ENCODE measurements around the gene NOL9. TPM values are rescaled to one million over a fixed set of nuclear protein-coding genes. Genes with fewer than 3 reads are reported as not detected.

Gene NOL9
- total RNA-seq, 3 donors from 2014 or later (not counting 1 experiment from before 2014, with no cell fraction given) = 40.7 to 53.3 (median 52.0) TPM

DNA sequence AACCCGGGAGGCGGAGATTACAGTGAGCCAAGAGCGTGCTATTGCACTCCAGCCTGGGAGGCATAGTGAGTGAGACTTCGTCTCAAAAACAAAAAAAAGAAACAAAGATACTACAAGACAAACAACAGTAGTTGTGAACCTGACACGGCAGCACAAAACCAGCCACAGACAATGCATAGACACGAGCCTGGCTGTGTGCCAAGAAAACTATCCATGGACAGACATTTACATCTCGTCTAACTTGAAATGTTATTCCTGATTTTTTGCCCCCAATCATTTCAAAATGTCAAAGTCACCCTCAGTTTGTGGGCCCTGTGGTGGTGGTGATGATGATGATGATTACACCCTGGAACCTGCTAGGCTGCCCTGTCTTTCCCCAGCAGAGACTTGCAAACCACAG, 42.0 kb upstream of the NOL9 start:
- H3K4me1 ChIP-seq (ENCODE audit: control insufficient read depth, insufficient read depth, low read length) = peaks cover 53% of the 10 kb centered on the region
- no peak overlapping the region for H3K4me3 ChIP-seq (ENCODE audit: low read length)
- no peaks in the 10 kb centered on the region for H3K9me3 ChIP-seq (ENCODE audit: control insufficient read depth, insufficient read depth, low read length)
- Mint-ChIP-seq H3K27ac (peak overlapping the region in 1 of 2 donors; percentile 27), H3K36me3 (no peaks in the 10 kb centered on the region), H3K9me3 (no peaks in the 10 kb centered on the region), H3K27me3 (ENCODE audit: low read depth in 2 of 2) (no peaks in the 10 kb centered on the region), H3K4me3 (no peak overlapping the region), H3K4me1 (peaks cover 47 to 55% of the 10 kb centered on the region in 2 donors)
- H3K36me3 ChIP-seq (ENCODE audit: control insufficient read depth, insufficient read depth, low read length) = peaks cover 50% of the 10 kb centered on the region
- no peak for ATAC-seq
- TF ChIP-seq CTCF (IDR thresholded peaks at IDR 0.05) = no peak
- no peak for DNase-seq
- WGBS (ENCODE audit: insufficient coverage) = 84% methylated on average over 7 of the region's 7 CpGs
- intact Hi-C loops (cut with micrococcal nuclease) = no loop called here
- no peaks in the 10 kb centered on the region for H3K27me3 ChIP-seq (ENCODE audit: control insufficient read depth, insufficient read depth, low read length)
- no peak overlapping the region for H3K27ac ChIP-seq (ENCODE audit: low read length)

- H3K4me3 Mint-ChIP-seq = no peak overlapping the region
- intact Hi-C loops (cut with micrococcal nuclease) = no loop called here
- WGBS (ENCODE audit: insufficient coverage) = 95% methylated on average over 11 of the region's 11 CpGs
- no peaks in the 10 kb centered on the region for H3K27me3 Mint-ChIP-seq (ENCODE audit: low read depth in 2 of 2)
- Histone ChIP-seq H3K27me3 (ENCODE audit: control insufficient read depth, insufficient read depth, low read length) (no peaks in the 10 kb centered on the region), H3K9me3 (ENCODE audit: control insufficient read depth, insufficient read depth, low read length) (no peaks in the 10 kb centered on the region), H3K27ac (ENCODE audit: low read length) (no peak overlapping the region), H3K4me1 (ENCODE audit: control insufficient read depth, insufficient read depth, low read length) (peaks cover 49% of the 10 kb centered on the region), H3K4me3 (ENCODE audit: low read length) (no peak overlapping the region), H3K36me3 (ENCODE audit: control insufficient read depth, insufficient read depth, low read length) (peaks cover 52% of the 10 kb centered on the region)
- peaks cover 44 to 55% of the 10 kb centered on the region in 2 donors for H3K4me1 Mint-ChIP-seq
- H3K27ac Mint-ChIP-seq = peak overlapping the region in 1 of 2 donors; percentile 27
- TF ChIP-seq CTCF (IDR thresholded peaks at IDR 0.05) = no peak
- no peaks in the 10 kb centered on the region for H3K9me3 Mint-ChIP-seq
- DNase-seq = no peak
- no peaks in the 10 kb centered on the region for H3K36me3 Mint-ChIP-seq
- no peak for ATAC-seq
Measured at GRCh38 chr1:6594977-6595740, 40.8 kb upstream of the NOL9 start.

GRCh38 chr1:6593810-6594209, 39.5 kb upstream of the NOL9 start:
- ATAC-seq = no peak
- H3K36me3 Mint-ChIP-seq = no peaks in the 10 kb centered on the region
- peaks cover 32 to 49% of the 10 kb centered on the region in 2 donors for H3K4me1 Mint-ChIP-seq

More at GRCh38 chr1:6593810-6594209, 39.5 kb upstream of the NOL9 start:
- H3K36me3 ChIP-seq (ENCODE audit: control insufficient read depth, insufficient read depth, low read length) = peaks cover 60% of the 10 kb centered on the region
- WGBS (ENCODE audit: insufficient coverage) = 97% methylated on average over 15 of the region's 15 CpGs
- H3K9me3 ChIP-seq (ENCODE audit: control insufficient read depth, insufficient read depth, low read length) = no peaks in the 10 kb centered on the region
- no peak for DNase-seq
- peaks cover 36% of the 10 kb centered on the region for H3K4me1 ChIP-seq (ENCODE audit: control insufficient read depth, insufficient read depth, low read length)
- intact Hi-C loops (cut with micrococcal nuclease) = no loop called here
- H3K27me3 ChIP-seq (ENCODE audit: control insufficient read depth, insufficient read depth, low read length) = no peaks in the 10 kb centered on the region
- no peak for TF ChIP-seq CTCF (IDR thresholded peaks at IDR 0.05)
- Mint-ChIP-seq H3K27me3 (ENCODE audit: low read depth in 2 of 2) (no peaks in the 10 kb centered on the region), H3K27ac (no peak overlapping the region), H3K9me3 (no peaks in the 10 kb centered on the region), H3K4me3 (no peak overlapping the region)
- no peak overlapping the region for H3K27ac ChIP-seq (ENCODE audit: low read length)
- no peak overlapping the region for H3K4me3 ChIP-seq (ENCODE audit: low read length)

Data from natural killer cell (primary cell).